Suprapubic skin (tissue), 4 donors: ENCODE data around the gene GOLGA6B. TPM values are rescaled to one million over a fixed set of nuclear protein-coding genes. Genes with fewer than 3 reads are reported as not detected.
"Not testable (repeated sequence)": the region's sequence is repeated elsewhere in the genome, so short reads cannot be mapped to it uniquely, and the experiment has no call there.

Experiments used
- DNase-seq, 2 donors: peaks; one replicate each; pipeline ENCODE4 v3.0.0-alpha.2; 2019; ENCODE audit warnings: low spot score in 2 of 2
- H3K27ac ChIP-seq: fragments of 200-600 bp; sonication (generic); one replicate; pipeline ENCODE4 v1.5.1; 2019
- H3K27me3 ChIP-seq: fragments of 200-600 bp; sonication (generic); one replicate; pipeline ENCODE4 v1.5.1; 2019
- H3K36me3 ChIP-seq: fragments of 200-600 bp; sonication (generic); one replicate; pipeline ENCODE4 v1.5.1; 2019
- H3K4me1 ChIP-seq: fragments of 200-600 bp; sonication (generic); one replicate; pipeline ENCODE4 v1.5.1; 2019
- H3K4me3 ChIP-seq: fragments of 200-600 bp; sonication (generic); one replicate; pipeline ENCODE4 v1.5.1; 2019; ENCODE audit warnings: mild to moderate bottlenecking
- H3K9me3 ChIP-seq: fragments of 200-600 bp; sonication (generic); one replicate; pipeline ENCODE4 v1.5.1; 2019
- EP300 ChIP-seq: sonication (generic); formaldehyde crosslinking; IDR thresholded peaks from one replicate; pipeline ENCODE4 v1.6.1; 2017; ENCODE audit warnings: antibody characterized with exemption
- POLR2A ChIP-seq, 2 donors: fragments of 450-650 bp; IDR thresholded peaks; one replicate each; pipeline ENCODE4 v1.6.1; 2017; ENCODE audit warnings: antibody characterized with exemption in 2 of 2, mild to moderate bottlenecking in 2 of 2, moderate library complexity in 2 of 2
- POLR2AphosphoS5 ChIP-seq, 3 donors: sonication (generic); formaldehyde crosslinking; IDR thresholded peaks; one replicate each; pipeline ENCODE4 v1.6.1; 2017; ENCODE audit warnings: antibody characterized with exemption in 3 of 3
- WGBS: methylation state at CpG from one replicate; pipeline ENCODE4 v1.1.5; 2018; 5-methylcytosine and 5-hydroxymethylcytosine counted together
- total RNA-seq, 4 donors: library from RNA; depleted of rRNA; stranded (reverse); fragments of >200 nt; gene quantifications; one replicate each; pipeline ENCODE4 v1.1.0, GENCODE V29; 2016
- TF ChIP-seq, protein P1 (sequence below), 2 donors: fragments of 200-600 bp in 1 of 2; fragments of 450-650 bp in 1 of 2; sonication (generic) in 1 of 2; IDR thresholded peaks; one replicate each; pipeline ENCODE4 v1.5.1; 2016 to 2019; ENCODE audit warnings: antibody characterized with exemption in 2 of 2, mild to moderate bottlenecking in 1 of 2, moderate library complexity in 1 of 2

GOLGA6B gene
- total RNA-seq, 4 donors from 2014 or later, result 0.80 TPM; not detected in 3

- whole genome bisulfite sequencing, result 85% methylated on average over 10 of the region's 10 CpGs
- Histone ChIP-seq H3K27ac (no peak overlapping the region), H3K4me3 (no peak overlapping the region), H3K4me1 (no peaks in the 10 kb centered on the region), H3K9me3 (no peaks in the 10 kb centered on the region), H3K36me3 (no peaks in the 10 kb centered on the region), H3K27me3 (no peaks in the 10 kb centered on the region)
- no peak for DNase-seq
- TF ChIP-seq POLR2AphosphoS5 (IDR thresholded peaks at IDR 0.05) (no peak), EP300 (no peak), POLR2A (IDR thresholded peaks at IDR 0.05) (no peak)
- TF ChIP-seq, protein P1, sequence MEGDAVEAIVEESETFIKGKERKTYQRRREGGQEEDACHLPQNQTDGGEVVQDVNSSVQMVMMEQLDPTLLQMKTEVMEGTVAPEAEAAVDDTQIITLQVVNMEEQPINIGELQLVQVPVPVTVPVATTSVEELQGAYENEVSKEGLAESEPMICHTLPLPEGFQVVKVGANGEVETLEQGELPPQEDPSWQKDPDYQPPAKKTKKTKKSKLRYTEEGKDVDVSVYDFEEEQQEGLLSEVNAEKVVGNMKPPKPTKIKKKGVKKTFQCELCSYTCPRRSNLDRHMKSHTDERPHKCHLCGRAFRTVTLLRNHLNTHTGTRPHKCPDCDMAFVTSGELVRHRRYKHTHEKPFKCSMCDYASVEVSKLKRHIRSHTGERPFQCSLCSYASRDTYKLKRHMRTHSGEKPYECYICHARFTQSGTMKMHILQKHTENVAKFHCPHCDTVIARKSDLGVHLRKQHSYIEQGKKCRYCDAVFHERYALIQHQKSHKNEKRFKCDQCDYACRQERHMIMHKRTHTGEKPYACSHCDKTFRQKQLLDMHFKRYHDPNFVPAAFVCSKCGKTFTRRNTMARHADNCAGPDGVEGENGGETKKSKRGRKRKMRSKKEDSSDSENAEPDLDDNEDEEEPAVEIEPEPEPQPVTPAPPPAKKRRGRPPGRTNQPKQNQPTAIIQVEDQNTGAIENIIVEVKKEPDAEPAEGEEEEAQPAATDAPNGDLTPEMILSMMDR (IDR thresholded peaks at IDR 0.05), result no peak
These were observed 37.8 kb upstream of the GOLGA6B start for GRCh38 chr15:72616491-72617210.

DNA sequence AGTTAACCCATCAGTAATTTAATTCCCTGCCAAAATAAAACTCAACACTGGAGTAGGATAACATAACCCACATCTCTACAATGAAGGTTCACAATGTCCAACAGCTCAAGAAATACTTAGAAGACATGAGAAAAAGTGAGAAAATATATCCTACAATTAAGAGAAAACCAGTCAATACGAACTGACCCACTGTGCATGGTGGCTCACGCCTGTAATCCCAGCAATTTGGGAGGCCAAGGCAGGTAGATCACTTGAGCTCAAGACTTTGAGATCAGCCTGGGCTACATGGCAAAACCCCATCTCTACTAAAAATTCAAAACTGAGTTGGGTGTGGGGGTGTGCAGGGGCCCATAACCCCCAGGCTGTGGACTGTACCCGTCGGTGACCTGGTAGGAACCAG lies 30.6 kb upstream of the GOLGA6B start:
- 96% methylated on average over 4 of the region's 4 CpGs for WGBS

DNA sequence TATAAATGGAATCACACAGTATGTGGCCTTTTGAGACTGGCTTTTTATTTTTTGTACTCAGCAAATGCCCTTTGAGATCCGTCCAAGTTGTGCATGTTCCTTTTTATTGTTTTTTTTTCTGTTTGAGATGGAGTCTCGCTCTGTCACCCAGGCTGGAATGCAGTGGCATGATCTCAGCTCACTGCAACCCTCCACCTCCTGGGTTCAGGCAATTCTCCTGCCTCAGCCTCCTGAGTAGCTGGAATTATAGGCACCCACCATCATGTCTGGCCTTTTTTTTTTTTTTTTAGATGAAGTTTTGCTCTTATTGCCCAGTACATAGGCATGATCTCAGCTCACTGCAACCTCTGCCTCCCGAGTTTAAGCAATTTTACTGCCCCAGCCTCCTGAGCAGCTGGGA lies 28.3 kb upstream of the GOLGA6B start:
- not testable (repeated sequence) for H3K4me1 ChIP-seq, H3K36me3 ChIP-seq, H3K4me3 ChIP-seq, DNase-seq, H3K27ac ChIP-seq, H3K9me3 ChIP-seq, H3K27me3 ChIP-seq
- WGBS, result 71% methylated on average over 3 of the region's 3 CpGs

More for the DNA sequence above, 30.6 kb upstream of the GOLGA6B start:
- not testable (repeated sequence) for H3K9me3 ChIP-seq, H3K4me3 ChIP-seq, H3K4me1 ChIP-seq, H3K27ac ChIP-seq, DNase-seq, H3K36me3 ChIP-seq, H3K27me3 ChIP-seq

- not testable (repeated sequence) for DNase-seq, H3K27me3 ChIP-seq, H3K36me3 ChIP-seq, H3K4me1 ChIP-seq, H3K4me3 ChIP-seq, H3K9me3 ChIP-seq, H3K27ac ChIP-seq
- 95% methylated on average over 8 of the region's 11 CpGs for WGBS
These were observed 26.0 kb upstream of the GOLGA6B start for GRCh38 chr15:72628249-72629067.

GRCh38 chr15:72629068-72629570 lies 25.4 kb upstream of the GOLGA6B start:
- H3K36me3 ChIP-seq, H3K27ac ChIP-seq, H3K27me3 ChIP-seq, H3K9me3 ChIP-seq, H3K4me3 ChIP-seq, H3K4me1 ChIP-seq, DNase-seq: not testable (repeated sequence)
- 94% methylated on average over 6 of the region's 7 CpGs for WGBS

- not testable (repeated sequence) for H3K36me3 ChIP-seq, H3K27me3 ChIP-seq, H3K4me1 ChIP-seq, H3K9me3 ChIP-seq
- Histone ChIP-seq H3K27ac (peak overlapping the region; percentile 41), H3K4me3 (peak overlapping the region; percentile 41)
- WGBS, result no CpG with 5 or more reads among the region's 43 CpGs
- DNase-seq, result peak; percentile 82 to 85
These were observed 17.8 kb upstream of the GOLGA6B start for GRCh38 chr15:72636519-72637282.

- no CpG with 5 or more reads among the region's 26 CpGs for whole genome bisulfite sequencing
- H3K27ac ChIP-seq, H3K4me3 ChIP-seq, H3K4me1 ChIP-seq, H3K27me3 ChIP-seq, H3K9me3 ChIP-seq, DNase-seq, H3K36me3 ChIP-seq: not testable (repeated sequence)
These were observed 14.6 kb upstream of the GOLGA6B start for GRCh38 chr15:72639759-72640483.

GRCh38 chr15:72642271-72642670 lies 12.2 kb upstream of the GOLGA6B start:
- no CpG with 5 or more reads among the region's 2 CpGs for WGBS

DNA sequence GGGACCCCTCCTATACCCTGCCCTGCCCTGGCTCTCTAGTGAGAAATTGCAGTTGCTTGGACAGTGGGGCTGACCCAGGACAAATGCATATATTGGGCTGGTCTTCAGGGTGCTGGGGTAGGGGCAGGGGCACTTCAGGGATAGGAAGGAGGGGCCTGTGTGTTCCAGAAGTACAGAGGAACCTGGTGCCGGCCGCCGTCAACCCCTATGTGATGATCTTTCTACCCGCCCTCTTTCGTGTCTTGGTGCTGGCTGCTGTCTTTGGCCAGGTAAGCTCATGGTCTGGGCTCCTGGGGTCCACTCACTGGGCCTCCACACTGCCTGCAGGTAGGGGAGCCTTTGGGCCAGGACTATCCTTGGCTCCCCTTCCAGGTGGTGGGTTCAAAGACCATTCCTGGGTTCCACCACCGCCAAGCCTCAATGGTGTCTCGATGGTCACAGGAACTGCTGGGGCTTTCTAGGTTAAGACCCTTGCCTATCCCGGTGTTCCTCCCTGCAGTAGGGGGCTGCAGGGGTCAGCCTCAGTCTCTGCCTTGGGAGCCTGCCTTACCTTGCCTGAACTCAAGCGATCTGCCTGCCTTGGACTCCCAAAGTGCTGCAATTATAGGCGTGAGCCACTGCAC lies 5.8 kb upstream of the GOLGA6B start:
- H3K9me3 ChIP-seq, H3K4me1 ChIP-seq, H3K4me3 ChIP-seq, H3K27ac ChIP-seq, DNase-seq, H3K36me3 ChIP-seq, H3K27me3 ChIP-seq: not testable (repeated sequence)
- WGBS, result 74% methylated on average over 3 of the region's 10 CpGs

More at GRCh38 chr15:72642271-72642670, 12.2 kb upstream of the GOLGA6B start:
- not testable (repeated sequence) for H3K9me3 ChIP-seq, H3K36me3 ChIP-seq, H3K27ac ChIP-seq, H3K4me3 ChIP-seq, DNase-seq, H3K4me1 ChIP-seq, H3K27me3 ChIP-seq

GRCh38 chr15:72656014-72656413 lies 1.5 kb downstream of the GOLGA6B start:
- H3K4me1 ChIP-seq, H3K27me3 ChIP-seq, DNase-seq, H3K9me3 ChIP-seq, H3K27ac ChIP-seq, H3K4me3 ChIP-seq, H3K36me3 ChIP-seq: not testable (repeated sequence)
- no CpG with 5 or more reads among the region's 3 CpGs for WGBS

DNA sequence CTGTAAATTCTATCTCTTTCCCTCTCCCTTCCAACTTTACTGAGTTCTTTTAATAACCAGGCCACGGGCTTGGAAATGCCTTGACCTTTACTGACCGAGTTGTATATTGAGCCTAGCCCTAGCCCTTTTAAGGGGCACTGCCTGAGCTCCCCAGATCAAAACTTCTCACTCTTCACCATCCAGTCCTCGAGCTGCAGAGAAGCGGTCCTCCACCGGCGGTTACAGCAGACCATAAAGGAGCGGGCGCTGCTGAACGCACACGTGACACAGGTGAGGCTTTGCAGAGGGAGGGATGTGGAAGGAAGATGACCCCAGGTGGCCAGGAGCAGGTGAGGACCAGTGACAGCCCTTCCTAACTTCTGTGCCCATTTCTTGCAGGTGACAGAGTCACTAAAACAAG lies 6.6 kb downstream of the GOLGA6B start:
- not testable (repeated sequence) for H3K36me3 ChIP-seq, H3K27me3 ChIP-seq, H3K27ac ChIP-seq, H3K9me3 ChIP-seq, DNase-seq, H3K4me1 ChIP-seq, H3K4me3 ChIP-seq
- 74% methylated on average over 10 of the region's 10 CpGs for WGBS
